Chondrocyte (in vitro differentiated cells): ENCODE data around the gene OGA. TPM values are rescaled to one million over a fixed set of nuclear protein-coding genes. Genes with fewer than 3 reads are reported as not detected.

Experiments used
- DNase-seq: peaks from one replicate; pipeline ENCODE4 v3.0.0; 2021; ENCODE audit warnings: mixed read lengths, low spot score
- H3K27ac Mint-ChIP-seq: one replicate; pipeline ENCODE4 v1.8.0; 2021; ENCODE audit warnings: mild to moderate bottlenecking, moderate library complexity, mixed read lengths; ENCODE audit not compliant: unreplicated experiment
- H3K27me3 Mint-ChIP-seq: 2 replicates; pipeline ENCODE4 v1.8.0; 2021; ENCODE audit warnings: low read depth, mixed read lengths
- H3K36me3 Mint-ChIP-seq: 2 replicates; pipeline ENCODE4 v1.8.0; 2021; ENCODE audit warnings: low read depth, mixed read lengths
- H3K4me1 Mint-ChIP-seq: 2 replicates; pipeline ENCODE4 v1.8.0; 2021; ENCODE audit warnings: low read depth, mild to moderate bottlenecking, mixed read lengths
- H3K4me3 Mint-ChIP-seq: one replicate; pipeline ENCODE4 v1.8.0; 2021; ENCODE audit warnings: mild to moderate bottlenecking, moderate library complexity, mixed read lengths; ENCODE audit not compliant: unreplicated experiment
- H3K9me3 Mint-ChIP-seq: 2 replicates; pipeline ENCODE4 v1.8.0; 2021; ENCODE audit warnings: low read depth, mixed read lengths
- total RNA-seq: library from RNA; stranded (reverse); gene quantifications from 3 replicates; pipeline ENCODE4 v1.2.1, GENCODE V29; 2021
- TF ChIP-seq, protein P1 (sequence below): fragments of 200-600 bp; sonication (generic); IDR thresholded peaks from 2 replicates; pipeline ENCODE4 v1.5.0; 2021; ENCODE audit warnings: antibody characterized with exemption, mild to moderate bottlenecking, moderate library complexity

Gene OGA
- total RNA-seq, 1 donor from 2014 or later = 75.5 TPM

DNA sequence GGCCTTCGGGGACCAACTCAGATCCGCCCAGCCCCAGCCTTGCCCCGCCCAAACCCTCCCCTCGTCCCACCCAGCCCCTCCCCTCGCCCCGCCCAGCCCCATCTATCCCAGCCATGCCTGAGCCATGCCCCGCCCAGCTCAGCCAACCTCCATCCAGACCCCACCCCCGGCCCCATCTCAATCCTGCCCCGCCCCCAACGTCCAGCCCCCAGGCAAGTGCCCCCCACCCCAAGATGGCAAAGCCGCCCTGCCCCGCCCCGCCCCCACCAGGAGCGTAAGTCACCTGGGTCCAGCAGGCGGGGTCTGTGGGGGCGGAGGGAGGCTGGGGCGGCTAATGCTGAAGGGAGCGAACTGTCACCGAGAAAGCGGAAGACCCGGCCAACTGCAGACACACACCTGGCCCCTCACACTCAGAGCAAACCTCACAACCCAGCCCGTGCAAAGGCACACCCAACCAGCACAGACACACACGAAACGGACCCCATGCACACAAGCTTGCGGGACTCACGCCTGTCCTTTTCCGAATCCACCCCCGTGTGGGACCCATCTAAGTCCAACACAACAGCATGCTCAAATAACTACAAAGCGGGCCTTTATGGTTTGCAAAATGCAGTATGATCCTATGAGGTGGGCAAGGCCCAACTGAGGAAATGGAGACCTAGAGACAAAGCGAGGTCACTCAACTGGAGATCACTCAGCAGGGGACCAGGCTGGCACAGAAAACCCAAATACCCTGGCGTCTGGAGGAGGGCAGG is 11.5 kb upstream of the OGA start:
- TF ChIP-seq, protein P1, sequence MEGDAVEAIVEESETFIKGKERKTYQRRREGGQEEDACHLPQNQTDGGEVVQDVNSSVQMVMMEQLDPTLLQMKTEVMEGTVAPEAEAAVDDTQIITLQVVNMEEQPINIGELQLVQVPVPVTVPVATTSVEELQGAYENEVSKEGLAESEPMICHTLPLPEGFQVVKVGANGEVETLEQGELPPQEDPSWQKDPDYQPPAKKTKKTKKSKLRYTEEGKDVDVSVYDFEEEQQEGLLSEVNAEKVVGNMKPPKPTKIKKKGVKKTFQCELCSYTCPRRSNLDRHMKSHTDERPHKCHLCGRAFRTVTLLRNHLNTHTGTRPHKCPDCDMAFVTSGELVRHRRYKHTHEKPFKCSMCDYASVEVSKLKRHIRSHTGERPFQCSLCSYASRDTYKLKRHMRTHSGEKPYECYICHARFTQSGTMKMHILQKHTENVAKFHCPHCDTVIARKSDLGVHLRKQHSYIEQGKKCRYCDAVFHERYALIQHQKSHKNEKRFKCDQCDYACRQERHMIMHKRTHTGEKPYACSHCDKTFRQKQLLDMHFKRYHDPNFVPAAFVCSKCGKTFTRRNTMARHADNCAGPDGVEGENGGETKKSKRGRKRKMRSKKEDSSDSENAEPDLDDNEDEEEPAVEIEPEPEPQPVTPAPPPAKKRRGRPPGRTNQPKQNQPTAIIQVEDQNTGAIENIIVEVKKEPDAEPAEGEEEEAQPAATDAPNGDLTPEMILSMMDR = no peak
- H3K27ac Mint-ChIP-seq = peak overlapping the region; percentile 89
- DNase-seq = peak; percentile 69
- no peaks in the 10 kb centered on the region for H3K27me3 Mint-ChIP-seq
- H3K9me3 Mint-ChIP-seq = no peaks in the 10 kb centered on the region
- peak overlapping the region; percentile 74 for H3K4me3 Mint-ChIP-seq
- H3K36me3 Mint-ChIP-seq = peaks cover 3% of the 10 kb centered on the region
- H3K4me1 Mint-ChIP-seq = peaks cover 22% of the 10 kb centered on the region

DNA sequence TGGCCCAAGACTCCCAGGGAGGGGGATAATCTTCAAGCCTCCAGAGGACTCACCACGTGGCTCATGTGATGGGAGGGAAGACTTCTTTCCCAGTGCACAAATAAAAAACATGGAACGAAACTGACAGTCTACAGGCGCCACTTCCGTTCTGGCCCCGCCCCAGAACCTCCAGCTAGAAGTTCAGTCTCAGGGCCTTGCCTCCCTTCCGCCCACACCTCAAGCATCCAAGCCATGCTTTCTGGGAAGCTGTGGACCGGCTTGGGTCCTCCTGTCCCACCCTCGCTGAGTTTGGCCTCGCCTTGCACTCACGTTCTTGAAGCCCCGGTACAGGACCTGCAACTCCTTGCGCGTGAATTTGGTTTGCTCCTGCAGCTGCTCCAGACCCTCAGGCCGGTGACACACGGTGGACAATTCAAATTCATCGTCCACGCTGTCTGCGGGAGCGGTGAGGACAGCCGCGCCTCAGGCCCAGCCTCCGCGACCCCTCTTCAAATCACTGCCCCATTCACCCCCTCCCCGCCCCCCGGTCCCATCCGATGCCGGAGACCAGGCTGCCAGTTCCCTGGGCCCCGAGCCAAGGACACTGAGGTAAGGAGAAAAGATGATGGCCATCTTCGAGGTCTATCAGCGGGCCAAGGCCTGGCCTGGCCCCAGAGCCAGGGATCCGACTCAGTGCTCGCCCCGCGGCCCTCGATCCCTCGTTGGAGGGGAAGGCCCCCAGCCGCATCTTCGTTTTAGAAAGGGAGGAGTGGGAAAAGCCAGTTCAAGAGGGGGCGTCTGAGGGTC is 10.7 kb upstream of the OGA start:
- no peaks in the 10 kb centered on the region for H3K27me3 Mint-ChIP-seq
- peak; percentile 77 for DNase-seq
- H3K27ac Mint-ChIP-seq = no peak overlapping the region
- peaks cover 22% of the 10 kb centered on the region for H3K4me1 Mint-ChIP-seq
- peaks cover 3% of the 10 kb centered on the region for H3K36me3 Mint-ChIP-seq
- TF ChIP-seq, protein P1 = no peak
- no peak overlapping the region for H3K4me3 Mint-ChIP-seq
- H3K9me3 Mint-ChIP-seq = no peaks in the 10 kb centered on the region

- Mint-ChIP-seq H3K4me1 (peaks cover 22% of the 10 kb centered on the region), H3K4me3 (no peak overlapping the region), H3K9me3 (no peaks in the 10 kb centered on the region), H3K27me3 (no peaks in the 10 kb centered on the region), H3K27ac (no peak overlapping the region), H3K36me3 (peaks cover 3% of the 10 kb centered on the region)
- DNase-seq = peak; percentile 44
- TF ChIP-seq, protein P1 = no peak
Measured at GRCh38 chr10:101827919-101828600, 9.8 kb upstream of the OGA start.

GRCh38 chr10:101826852-101827434 is 8.7 kb upstream of the OGA start:
- no peaks in the 10 kb centered on the region for H3K9me3 Mint-ChIP-seq
- TF ChIP-seq, protein P1 = no peak
- peaks cover 22% of the 10 kb centered on the region for H3K4me1 Mint-ChIP-seq
- no peak overlapping the region for H3K27ac Mint-ChIP-seq
- DNase-seq = peak; percentile 58
- H3K27me3 Mint-ChIP-seq = no peaks in the 10 kb centered on the region
- H3K36me3 Mint-ChIP-seq = peaks cover 4% of the 10 kb centered on the region
- H3K4me3 Mint-ChIP-seq = no peak overlapping the region

DNA sequence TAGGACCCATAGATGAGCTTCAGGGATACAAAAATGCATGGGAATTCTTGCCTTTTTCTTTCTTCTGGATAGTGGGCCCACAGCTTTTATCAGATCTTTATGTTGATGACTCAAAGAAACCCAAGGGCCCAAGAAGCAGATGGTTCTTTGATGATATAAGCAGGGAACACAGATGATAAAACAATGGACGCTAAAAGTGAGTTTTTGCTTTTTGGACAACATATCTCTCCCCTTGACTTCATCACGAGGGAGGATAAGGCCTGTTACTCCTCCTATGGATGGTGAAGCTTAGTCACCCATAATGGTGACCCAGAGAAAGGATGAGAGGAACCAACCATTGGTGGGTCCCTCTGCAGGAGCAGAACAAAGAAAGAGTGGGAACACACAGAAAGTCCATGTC is 6.5 kb upstream of the OGA start:
- H3K36me3 Mint-ChIP-seq = peaks cover 6% of the 10 kb centered on the region
- no peak for DNase-seq
- peaks cover under 1% of the 10 kb centered on the region for H3K4me1 Mint-ChIP-seq
- no peaks in the 10 kb centered on the region for H3K9me3 Mint-ChIP-seq
- no peak overlapping the region for H3K4me3 Mint-ChIP-seq
- TF ChIP-seq, protein P1 = no peak
- H3K27me3 Mint-ChIP-seq = no peaks in the 10 kb centered on the region
- H3K27ac Mint-ChIP-seq = no peak overlapping the region
